ENCODE data around the gene GSG1L. TPM values are rescaled to one million over a fixed set of nuclear protein-coding genes. Genes with fewer than 3 reads are reported as not detected.
A peak's percentile ranks its signal among the peaks of the same experiment; 100 is the strongest.

GSG1L gene
- total and polyA plus RNA-seq, 9 of the 15 experiments (the other 6 are each of a cell fraction or from before 2014, with no cell fraction given) = not detected

- TF ChIP-seq PKNOX1 (IDR thresholded peaks at IDR 0.05) (0 out of 2 replicates have a peak, but pooled peaks have one; percentile 5), SAP30 (IDR thresholded peaks at IDR 0.05; ENCODE audit: borderline replicate concordance, insufficient read depth, low read depth, low read length, poor library complexity, severe bottlenecking) (no peak), GATA2 (CRISPR knock-in tag; IDR thresholded peaks at IDR 0.05) (0 out of 2 replicates have a peak, but pooled peaks have one; percentile 17), ZNF398 (CRISPR knock-in tag; IDR thresholded peaks at IDR 0.05) (no peak), HNRNPK (IDR thresholded peaks at IDR 0.05; ENCODE audit: low read depth, low read length, poor library complexity, severe bottlenecking) (no peak), ZNF384 (IDR thresholded peaks at IDR 0.05; ENCODE audit: low read depth, low read length) (no peak), CREB3 (tag; conservative IDR thresholded peaks at IDR 0.05; ENCODE audit: low read depth) (0 out of 2 replicates have a peak, but pooled peaks have one; percentile 36), USF1 (CRISPR knock-in tag; IDR thresholded peaks at IDR 0.05) (no peak), DDX20 (tag; IDR thresholded peaks at IDR 0.05; ENCODE audit: low read depth) (no peak), NCOA4 (IDR thresholded peaks at IDR 0.05; ENCODE audit: partially characterized antibody) (no peak), EP300 (IDR thresholded peaks at IDR 0.05; ENCODE audit: low read length) (peak; percentile 21; the same call in 1 of the 2 replicates), FOSL1 (tag; conservative IDR thresholded peaks at IDR 0.05) (peak; percentile 75), ARNT (IDR thresholded peaks at IDR 0.05) (no peak), DPF2 (IDR thresholded peaks at IDR 0.05) (0 out of 2 replicates have a peak, but pooled peaks have one; percentile 48), ZNF175 (CRISPR knock-in tag; IDR thresholded peaks at IDR 0.05; ENCODE audit: low read depth) (0 out of 2 replicates have a peak, but pooled peaks have one; percentile 59), SMAD4 (CRISPR knock-in tag; conservative IDR thresholded peaks at IDR 0.05) (0 out of 2 replicates have a peak, but pooled peaks have one; percentile 19), ZNF592 (IDR thresholded peaks at IDR 0.05) (no peak), RBM34 (IDR thresholded peaks at IDR 0.05; ENCODE audit: borderline replicate concordance, insufficient read depth, low read length) (no peak), BRF1 (IDR thresholded peaks at IDR 0.05; ENCODE audit: borderline replicate concordance, extremely low read depth, insufficient read length) (no peak)
Measured at GRCh38 chr16:28110479-28110878, 47.0 kb upstream of the GSG1L start (continued).

Data from K562 (cell line).